ENCODE data around the gene CYB5R4.

DNA sequence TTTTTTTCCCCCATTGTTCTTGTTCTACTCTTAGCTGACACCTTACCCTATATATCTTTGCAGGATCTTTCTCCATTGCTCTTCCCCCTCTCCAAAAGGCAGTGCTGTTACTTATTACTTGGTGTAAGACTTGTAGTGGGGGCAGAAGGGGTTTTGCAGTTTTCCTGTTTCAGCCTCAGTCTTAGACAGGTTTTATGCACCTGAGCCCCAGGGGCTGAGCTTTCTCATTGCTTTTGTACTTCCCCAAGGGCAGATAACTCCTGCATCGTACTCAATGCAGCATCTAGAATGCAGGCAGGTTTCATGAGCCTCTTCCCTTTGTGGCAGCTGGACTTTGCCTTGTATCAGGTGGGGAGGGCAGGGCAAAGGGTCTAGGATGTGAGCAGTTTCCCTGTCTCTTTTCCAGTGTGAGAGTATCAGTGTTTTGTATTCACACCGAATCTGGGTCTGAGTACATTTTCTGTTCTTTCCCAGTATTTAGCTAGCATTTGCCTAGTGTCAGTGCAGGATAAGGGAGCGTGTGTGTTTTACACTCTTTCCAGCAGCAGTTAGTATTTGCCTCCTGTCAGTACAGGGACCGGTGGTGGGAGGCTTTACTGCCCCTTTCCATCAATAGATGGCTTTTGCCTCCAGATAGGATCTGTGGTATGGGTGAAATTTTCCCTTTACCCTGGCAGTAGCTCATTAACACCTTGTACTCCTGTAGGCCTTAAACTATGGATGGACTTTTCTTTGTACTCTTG is 19.6 kb downstream of the CYB5R4 start:
- no peak for TF ChIP-seq POLR2AphosphoS5 (IDR thresholded peaks at IDR 0.05; ENCODE audit: low read depth, low read length)
- TF ChIP-seq, protein P1, sequence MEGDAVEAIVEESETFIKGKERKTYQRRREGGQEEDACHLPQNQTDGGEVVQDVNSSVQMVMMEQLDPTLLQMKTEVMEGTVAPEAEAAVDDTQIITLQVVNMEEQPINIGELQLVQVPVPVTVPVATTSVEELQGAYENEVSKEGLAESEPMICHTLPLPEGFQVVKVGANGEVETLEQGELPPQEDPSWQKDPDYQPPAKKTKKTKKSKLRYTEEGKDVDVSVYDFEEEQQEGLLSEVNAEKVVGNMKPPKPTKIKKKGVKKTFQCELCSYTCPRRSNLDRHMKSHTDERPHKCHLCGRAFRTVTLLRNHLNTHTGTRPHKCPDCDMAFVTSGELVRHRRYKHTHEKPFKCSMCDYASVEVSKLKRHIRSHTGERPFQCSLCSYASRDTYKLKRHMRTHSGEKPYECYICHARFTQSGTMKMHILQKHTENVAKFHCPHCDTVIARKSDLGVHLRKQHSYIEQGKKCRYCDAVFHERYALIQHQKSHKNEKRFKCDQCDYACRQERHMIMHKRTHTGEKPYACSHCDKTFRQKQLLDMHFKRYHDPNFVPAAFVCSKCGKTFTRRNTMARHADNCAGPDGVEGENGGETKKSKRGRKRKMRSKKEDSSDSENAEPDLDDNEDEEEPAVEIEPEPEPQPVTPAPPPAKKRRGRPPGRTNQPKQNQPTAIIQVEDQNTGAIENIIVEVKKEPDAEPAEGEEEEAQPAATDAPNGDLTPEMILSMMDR (IDR thresholded peaks at IDR 0.05), result no peak
- no peak for TF ChIP-seq EP300 (IDR thresholded peaks at IDR 0.05; ENCODE audit: borderline replicate concordance in 1 of 2, low read depth in 1 of 2, low read length in 1 of 2)
- TF ChIP-seq, protein P2, sequence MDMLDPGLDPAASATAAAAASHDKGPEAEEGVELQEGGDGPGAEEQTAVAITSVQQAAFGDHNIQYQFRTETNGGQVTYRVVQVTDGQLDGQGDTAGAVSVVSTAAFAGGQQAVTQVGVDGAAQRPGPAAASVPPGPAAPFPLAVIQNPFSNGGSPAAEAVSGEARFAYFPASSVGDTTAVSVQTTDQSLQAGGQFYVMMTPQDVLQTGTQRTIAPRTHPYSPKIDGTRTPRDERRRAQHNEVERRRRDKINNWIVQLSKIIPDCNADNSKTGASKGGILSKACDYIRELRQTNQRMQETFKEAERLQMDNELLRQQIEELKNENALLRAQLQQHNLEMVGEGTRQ (IDR thresholded peaks at IDR 0.05; ENCODE audit: borderline replicate concordance, low read depth, low read length), result no peak
- TF ChIP-seq, protein P3, sequence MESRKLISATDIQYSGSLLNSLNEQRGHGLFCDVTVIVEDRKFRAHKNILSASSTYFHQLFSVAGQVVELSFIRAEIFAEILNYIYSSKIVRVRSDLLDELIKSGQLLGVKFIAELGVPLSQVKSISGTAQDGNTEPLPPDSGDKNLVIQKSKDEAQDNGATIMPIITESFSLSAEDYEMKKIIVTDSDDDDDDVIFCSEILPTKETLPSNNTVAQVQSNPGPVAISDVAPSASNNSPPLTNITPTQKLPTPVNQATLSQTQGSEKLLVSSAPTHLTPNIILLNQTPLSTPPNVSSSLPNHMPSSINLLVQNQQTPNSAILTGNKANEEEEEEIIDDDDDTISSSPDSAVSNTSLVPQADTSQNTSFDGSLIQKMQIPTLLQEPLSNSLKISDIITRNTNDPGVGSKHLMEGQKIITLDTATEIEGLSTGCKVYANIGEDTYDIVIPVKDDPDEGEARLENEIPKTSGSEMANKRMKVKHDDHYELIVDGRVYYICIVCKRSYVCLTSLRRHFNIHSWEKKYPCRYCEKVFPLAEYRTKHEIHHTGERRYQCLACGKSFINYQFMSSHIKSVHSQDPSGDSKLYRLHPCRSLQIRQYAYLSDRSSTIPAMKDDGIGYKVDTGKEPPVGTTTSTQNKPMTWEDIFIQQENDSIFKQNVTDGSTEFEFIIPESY (IDR thresholded peaks at IDR 0.05; ENCODE audit: borderline replicate concordance, low read depth), result no peak
- no peak for TF ChIP-seq TAF1 (IDR thresholded peaks at IDR 0.05; ENCODE audit: borderline replicate concordance, low read depth, low read length)
- TF ChIP-seq, protein P4, sequence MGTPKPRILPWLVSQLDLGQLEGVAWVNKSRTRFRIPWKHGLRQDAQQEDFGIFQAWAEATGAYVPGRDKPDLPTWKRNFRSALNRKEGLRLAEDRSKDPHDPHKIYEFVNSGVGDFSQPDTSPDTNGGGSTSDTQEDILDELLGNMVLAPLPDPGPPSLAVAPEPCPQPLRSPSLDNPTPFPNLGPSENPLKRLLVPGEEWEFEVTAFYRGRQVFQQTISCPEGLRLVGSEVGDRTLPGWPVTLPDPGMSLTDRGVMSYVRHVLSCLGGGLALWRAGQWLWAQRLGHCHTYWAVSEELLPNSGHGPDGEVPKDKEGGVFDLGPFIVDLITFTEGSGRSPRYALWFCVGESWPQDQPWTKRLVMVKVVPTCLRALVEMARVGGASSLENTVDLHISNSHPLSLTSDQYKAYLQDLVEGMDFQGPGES (IDR thresholded peaks at IDR 0.05; ENCODE audit: low read depth, low read length), result no peak
- TF ChIP-seq FOXM1 (IDR thresholded peaks at IDR 0.05; ENCODE audit: low read depth), result no peak
- TF ChIP-seq, protein P5, sequence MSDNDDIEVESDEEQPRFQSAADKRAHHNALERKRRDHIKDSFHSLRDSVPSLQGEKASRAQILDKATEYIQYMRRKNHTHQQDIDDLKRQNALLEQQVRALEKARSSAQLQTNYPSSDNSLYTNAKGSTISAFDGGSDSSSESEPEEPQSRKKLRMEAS (IDR thresholded peaks at IDR 0.05; ENCODE audit: low read depth), result no peak
- TF ChIP-seq, protein P6, sequence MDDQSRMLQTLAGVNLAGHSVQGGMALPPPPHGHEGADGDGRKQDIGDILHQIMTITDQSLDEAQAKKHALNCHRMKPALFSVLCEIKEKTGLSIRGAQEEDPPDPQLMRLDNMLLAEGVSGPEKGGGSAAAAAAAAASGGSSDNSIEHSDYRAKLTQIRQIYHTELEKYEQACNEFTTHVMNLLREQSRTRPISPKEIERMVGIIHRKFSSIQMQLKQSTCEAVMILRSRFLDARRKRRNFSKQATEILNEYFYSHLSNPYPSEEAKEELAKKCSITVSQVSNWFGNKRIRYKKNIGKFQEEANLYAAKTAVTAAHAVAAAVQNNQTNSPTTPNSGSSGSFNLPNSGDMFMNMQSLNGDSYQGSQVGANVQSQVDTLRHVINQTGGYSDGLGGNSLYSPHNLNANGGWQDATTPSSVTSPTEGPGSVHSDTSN (IDR thresholded peaks at IDR 0.05), result no peak
- TF ChIP-seq RFX5 (IDR thresholded peaks at IDR 0.05; ENCODE audit: low read length), result no peak
- TF ChIP-seq NFIC (IDR thresholded peaks at IDR 0.05; ENCODE audit: borderline replicate concordance), result no peak
